Cortex of kidney (tissue), 1 donor: ENCODE data around the gene WDR44.
A peak's percentile ranks its signal among the peaks of the same experiment; 100 is the strongest.
"Not testable (repeated sequence)": the region's sequence is repeated elsewhere in the genome, so short reads cannot be mapped to it uniquely, and the experiment has no call there.

Experiments
- DNase-seq: peaks from one replicate; lab custom pipeline; 2025; lab: John Stamatoyannopoulos, UW

The WDR44 gene

DNA sequence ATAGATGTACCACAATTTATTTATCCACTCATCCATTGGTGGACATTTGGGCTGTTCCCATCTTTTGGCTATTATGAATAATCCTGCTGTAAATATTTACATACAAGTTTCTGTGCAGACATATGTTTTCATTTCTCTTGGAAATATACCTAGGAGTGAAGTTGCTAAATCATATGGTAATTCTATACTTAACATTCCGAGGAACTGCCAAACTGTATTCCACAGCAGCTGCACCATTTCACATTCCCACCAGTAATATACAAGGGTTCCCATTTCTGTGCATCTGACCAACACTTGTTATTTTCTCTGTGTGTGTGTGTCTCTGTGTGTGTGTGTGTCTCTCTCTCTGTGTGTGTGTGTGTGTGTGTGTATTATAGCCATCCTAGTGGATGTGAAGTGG, 134.3 kb downstream of the WDR44 start:
- no peak for DNase-seq

DNA sequence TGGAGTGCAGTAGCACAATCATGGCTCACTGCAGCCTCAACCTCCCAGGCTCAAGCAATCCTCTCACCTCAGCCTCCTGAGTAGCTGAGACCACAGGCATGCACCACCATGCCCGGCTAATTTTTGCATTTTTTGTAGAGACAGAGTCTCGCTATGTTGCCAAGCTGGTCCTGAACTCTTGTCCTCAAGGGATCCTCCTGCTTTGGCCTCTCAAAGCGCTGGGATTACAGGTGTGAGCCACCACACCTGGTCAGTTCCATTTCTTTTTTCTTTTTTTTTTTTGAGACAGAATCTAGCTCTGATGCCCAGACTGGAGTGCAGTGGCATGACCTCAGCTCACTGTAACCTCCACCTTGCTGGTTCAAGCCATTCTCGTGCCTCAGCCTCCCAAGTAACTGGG, 136.5 kb downstream of the WDR44 start:
- not testable (repeated sequence) for DNase-seq

DNA sequence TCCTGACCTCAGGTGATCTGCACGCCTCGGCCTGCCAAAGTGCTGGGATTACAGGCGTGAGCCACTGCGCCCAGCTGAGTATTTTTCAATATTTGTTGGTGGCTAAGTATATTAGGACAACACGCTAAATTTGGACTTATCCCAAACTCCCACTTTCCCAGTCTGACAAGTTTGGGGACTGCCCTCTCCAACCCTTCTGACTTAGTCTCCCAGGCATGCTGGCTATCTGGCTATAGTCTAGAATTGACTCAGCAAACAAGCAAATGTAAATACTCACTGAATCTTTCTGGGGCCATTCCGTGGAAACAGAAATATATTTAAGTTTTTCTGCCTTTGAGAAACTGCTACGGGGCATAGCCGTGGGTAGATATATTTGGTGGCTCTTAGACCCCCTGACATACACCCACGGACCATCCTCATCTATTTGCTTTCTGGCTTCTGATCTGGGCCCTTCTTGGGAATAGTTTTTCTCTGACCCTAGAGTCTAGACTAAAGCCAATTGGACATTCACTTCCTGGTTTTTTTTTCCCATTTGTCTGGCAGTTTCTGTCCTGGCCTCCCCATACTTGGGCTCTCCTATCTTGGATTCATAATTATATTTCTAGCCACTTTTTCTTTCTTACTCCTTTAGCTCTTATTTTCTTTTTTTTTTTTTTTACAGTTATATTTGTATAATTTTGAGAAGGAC, 138.5 kb downstream of the WDR44 start:
- no peak for DNase-seq

DNA sequence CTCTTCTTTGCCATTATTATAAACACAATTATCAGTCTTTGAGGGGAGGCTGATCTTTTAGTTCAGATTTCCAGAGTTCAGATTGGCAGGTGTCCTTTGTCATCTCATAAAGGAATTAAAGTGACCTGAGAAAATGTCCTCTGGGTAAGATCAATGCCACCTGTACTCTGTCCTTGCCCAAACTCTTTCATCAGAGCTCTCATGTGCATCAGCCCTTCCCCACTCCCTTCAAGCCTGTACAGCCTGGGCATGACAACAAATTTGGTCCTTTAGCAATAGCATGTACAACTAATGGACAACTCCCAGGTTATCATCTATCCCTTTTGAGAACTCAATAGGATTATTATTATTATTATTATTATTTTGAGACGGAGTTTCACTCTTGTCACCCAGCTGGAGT, 140.8 kb downstream of the WDR44 start:
- DNase-seq: not testable (repeated sequence)

DNA sequence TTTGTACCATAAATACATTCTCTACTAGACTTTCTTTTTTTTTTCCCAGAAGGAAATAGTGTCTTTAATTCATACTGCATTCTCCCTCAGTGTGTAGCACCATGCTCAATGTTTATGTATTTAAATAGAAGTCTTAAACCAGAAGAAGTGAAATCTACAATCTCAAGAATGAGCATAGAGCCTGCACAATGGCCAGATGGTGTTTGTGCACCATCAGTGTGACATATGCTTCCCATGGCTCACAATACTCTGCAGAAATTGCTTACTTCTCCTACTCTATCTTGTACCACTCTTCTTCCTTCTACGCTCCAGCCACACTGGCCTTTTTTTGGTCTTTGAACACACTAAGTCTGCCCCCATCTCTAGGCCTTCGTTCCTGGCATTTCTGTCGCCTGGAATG, 147.1 kb downstream of the WDR44 start:
- DNase-seq: no peak

DNA sequence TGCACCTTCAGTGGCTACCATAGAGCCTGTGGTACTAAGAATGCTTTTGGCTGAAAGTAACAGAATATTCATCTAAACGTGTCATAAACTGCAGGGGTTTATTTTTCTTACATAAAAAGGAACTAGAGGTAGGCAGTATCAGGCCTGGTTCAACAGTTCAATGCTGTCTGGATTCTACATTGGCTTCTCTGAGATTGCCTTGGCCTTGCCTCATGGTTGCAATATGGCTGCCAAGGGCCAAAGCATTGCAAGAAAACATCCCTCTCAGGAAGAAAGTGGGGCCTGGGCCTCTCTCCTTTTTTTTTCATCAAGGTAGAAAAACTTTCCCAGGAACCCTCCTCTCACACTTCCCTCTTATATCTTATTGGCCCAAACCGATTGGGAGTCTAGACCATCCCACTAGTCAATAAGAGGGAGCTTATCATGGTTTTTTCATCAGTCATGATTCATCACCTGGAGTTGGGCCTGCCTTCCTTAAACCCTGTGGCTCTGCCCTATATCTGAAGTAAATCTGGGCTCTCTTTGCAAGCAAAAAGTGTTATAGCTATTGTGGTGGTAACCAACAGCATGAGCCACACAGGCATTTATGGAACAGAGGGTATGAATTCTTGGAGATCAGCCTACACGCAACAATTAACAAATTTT, 147.9 kb downstream of the WDR44 start:
- DNase-seq: no peak

DNA sequence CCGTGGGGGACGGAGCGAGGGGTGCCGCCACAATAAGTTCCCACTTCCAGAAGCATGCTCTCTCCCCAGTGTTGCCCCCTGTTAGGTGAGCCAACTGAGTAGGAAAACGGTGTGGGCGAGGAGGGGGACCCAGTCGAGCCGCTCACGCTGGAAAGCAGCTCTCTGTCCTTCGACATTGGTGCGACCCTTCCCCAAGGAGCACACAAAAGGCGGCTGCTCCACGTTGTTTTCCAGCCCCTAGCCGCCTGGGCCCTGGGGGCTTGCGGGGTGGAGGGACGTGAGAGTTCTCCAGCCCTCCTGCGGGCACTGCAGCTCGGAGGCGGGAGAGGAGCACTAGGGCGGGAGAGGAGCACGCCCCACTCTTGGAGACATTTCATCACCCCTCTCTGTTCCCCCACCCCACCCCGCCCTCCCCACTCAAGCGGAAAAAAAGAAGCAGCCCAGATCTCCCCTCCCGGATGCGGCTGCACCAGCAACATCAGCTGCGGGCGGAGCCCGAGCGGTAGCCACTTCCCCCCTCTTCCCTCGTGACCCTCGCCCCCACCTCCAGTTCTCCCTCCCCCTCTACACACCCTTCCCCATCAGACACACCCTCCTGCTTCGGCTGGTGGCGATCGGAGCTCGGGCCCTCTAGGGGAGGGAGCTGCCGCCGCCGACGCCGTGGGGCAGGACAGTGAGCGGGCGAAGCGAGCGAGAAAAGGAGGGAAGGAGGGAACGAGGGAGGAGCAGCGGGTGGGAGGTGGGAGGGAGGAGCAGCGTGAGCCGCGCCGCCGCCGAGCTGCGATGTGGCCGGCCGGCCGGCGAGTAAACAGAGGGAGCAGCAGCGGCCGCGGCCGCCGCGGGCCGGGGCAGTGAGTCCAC, 149.4 kb downstream of the WDR44 start, which contains the start of gene DOCK11:
Gene DOCK11, plus strand, starts transcription at position 755 of the 861 bp plus-strand sequence. CDS start 157 bp downstream, outside the sequence.
- DNase-seq: peak; percentile 8

DNA sequence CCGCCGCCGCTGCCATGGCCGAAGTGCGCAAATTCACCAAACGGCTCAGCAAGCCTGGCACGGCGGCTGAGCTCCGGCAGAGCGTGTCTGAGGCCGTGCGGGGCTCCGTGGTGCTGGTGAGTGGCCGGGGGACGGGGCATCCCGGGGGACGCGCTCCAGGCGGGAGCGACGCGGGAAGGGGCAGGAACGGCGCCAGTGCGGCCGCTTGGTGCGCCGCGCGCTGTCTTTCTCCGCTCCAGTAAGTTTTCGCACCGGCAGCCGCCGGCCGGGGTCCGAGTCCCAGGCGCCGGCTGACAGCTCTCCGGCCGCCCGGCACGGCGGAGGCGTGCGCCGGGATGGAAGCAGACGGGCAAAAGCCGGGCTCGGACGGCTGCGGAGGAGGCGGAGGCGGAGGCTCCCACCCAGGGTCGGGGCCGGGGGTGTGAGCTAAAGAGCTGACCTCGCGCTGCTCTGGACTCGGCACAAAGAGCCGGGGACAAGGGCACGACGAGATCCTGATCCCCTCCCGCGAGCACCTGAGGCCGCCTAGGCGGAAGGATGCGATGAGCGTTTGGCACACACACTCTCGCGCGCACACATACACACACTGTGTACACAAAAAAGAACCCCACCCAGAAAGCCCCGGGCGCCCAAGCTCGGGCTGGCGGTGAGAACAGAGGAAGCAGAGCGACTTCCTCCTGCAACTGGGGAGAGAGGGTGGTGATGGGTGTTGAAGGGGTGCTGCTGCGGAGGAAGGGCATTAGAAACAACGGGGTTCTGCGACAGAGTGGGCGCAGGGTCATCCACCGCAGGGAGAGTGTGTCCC, 150.3 kb downstream of the WDR44 start:
- no peak for DNase-seq

DNA sequence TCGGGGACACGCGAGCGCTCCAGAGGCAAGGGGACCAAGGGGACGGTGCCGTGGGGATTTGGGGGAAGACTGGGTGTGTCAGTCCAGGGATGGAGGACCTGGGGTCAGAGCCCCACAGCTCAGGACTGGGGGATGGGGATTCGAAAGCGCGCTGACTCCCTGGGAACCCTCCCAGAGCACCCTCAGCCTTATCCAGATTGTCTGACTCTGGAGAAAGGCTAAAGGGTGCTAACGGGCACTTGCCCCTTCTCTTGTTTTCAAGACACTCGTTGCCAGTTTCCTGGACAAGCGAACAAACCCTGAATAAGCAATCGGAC, 150.8 kb downstream of the WDR44 start:
- no peak for DNase-seq

DNA sequence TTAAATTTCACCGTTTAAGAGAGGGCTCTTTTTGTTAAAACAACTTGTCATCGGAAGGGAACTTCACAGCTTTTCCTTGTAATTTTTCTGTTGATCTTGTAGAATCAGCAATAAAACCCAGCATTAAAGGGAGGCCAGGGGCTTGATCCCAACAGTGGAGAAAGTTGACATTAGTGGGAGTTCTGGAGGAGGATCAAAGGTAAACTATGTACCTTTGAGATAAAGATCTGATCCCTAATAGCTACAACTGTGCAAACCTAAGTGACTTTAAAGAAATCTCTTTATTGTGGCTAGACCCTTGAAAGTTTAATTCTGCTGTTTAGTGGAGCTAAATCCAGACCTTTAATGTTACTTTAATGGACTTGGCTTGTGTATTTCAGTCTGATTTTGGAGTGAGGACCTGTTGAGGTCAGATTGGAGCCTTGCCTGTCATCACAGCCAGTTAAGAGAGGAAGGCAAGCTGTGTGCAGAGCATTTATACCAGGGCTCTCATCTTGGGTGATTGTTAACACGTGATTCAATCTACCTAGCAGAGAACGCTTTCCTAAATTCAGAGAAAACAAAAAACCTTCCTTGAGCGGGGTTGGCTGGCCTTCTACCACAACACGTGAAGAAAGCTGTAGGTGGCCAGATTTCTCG, 151.4 kb downstream of the WDR44 start:
- no peak for DNase-seq

DNA sequence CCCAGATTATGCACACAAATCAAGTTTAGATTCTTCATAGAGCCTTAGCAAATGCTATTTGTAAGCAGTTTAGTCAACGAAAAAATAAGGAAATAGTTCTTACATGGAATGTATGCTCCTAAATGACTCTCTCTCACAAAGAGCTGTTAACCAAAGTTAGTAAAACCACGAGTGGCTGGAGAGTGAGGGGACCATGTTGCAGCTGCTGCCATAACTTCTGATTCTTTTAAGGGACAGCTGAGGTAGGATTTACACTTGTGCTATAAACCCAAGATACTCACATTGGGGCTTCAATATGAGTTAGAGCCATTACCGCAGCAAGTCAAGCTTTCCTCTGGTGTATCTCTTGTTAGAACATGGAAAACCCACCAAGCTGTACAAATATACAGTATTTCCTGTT, 152.4 kb downstream of the WDR44 start:
- DNase-seq: no peak

DNA sequence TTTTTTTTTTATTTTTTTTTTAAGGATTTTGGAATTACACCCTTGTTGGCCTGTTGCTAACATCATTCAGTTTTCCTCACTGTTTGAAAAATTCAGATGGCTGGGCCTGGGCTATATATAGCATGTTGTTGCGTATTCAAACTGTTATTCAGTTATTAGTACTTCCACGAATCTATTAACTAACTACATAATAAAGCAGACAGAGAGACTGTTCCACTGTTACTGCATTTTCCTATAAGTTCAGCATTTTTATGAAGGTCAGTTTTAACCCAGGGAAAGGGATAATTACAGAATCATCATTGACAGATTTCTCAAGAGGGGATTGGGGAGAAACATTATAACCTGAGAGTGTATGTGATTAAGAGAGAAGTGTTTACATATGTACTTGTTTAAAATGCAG, 152.8 kb downstream of the WDR44 start:
- DNase-seq: no peak

DNA sequence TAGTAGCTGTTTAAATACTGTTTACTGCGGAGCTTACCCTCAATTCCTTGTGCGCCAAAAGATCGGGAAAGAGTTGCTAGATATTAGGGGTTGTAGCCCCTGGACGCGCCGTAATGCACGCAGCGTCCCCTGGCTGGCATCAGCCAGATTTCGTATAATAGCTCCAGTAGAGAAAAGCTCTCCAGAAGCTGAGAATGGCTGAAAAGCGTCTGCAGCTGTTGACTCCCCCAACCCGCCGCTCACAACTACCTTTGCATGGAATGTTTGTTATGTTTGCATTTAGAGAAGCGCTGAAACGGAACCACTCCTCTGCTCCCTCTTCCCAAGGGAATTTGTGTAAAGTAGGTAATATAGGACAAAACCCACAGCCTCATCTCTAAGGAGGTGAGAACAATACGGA, 153.4 kb downstream of the WDR44 start:
- DNase-seq: no peak
